GM12872 (cell line): ENCODE data around the gene TLCD3B.

Experiments used
- TF ChIP-seq, protein P1 (sequence below): IDR thresholded peaks from 3 replicates; pipeline ENCODE4 v1.5.1; 2011; ENCODE audit warnings: low read depth, mild to moderate bottlenecking, low read length, moderate library complexity; ENCODE audit not compliant: insufficient read depth

Gene TLCD3B

DNA sequence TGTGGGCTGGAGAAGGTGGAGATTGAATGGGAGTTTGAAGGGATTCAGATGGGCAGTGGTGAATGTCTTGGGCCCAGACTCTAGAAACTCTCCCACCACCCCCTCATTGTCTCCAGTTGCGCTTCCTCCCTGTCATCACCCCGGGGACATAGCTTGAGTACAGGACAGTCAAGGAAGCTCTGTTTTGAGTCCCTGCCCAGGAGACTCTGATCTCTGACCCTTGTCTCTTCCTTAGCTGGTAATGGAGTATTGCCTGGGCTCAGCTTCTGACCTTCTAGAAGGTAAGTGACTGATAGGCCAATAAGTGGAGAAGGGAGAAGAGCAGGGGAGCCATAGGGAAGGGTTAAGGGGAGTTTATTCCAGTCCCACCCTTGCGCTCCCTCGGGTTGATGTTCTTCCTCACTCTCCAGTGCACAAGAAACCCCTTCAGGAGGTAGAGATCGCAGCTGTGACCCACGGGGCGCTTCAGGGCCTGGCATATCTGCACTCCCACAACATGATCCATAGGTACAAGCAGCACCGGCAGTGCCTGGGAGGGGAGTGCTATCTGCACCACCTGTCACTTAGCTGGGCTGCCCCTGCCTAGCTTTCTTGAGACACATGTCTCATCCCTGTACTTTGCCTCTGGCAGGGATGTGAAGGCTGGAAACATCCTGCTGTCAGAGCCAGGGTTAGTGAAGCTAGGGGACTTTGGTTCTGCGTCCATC, 52.4 kb downstream of the TLCD3B start:
- TF ChIP-seq, protein P1, sequence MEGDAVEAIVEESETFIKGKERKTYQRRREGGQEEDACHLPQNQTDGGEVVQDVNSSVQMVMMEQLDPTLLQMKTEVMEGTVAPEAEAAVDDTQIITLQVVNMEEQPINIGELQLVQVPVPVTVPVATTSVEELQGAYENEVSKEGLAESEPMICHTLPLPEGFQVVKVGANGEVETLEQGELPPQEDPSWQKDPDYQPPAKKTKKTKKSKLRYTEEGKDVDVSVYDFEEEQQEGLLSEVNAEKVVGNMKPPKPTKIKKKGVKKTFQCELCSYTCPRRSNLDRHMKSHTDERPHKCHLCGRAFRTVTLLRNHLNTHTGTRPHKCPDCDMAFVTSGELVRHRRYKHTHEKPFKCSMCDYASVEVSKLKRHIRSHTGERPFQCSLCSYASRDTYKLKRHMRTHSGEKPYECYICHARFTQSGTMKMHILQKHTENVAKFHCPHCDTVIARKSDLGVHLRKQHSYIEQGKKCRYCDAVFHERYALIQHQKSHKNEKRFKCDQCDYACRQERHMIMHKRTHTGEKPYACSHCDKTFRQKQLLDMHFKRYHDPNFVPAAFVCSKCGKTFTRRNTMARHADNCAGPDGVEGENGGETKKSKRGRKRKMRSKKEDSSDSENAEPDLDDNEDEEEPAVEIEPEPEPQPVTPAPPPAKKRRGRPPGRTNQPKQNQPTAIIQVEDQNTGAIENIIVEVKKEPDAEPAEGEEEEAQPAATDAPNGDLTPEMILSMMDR: no peak

DNA sequence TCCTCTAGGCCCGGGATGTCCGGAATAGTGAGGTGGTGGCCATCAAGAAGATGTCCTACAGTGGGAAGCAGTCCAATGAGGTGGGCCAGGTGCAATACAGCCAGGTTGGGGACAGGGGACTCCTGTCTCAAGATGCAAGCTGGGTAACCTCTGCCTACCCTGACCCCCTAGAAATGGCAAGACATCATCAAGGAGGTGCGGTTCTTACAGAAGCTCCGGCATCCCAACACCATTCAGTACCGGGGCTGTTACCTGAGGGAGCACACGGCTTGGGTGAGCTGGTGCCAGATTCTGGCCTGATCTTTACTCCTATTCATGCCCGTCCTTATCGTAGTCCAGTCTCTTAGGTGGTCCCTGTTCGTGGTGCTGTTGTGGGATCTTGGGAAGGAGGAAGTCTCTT, 53.0 kb downstream of the TLCD3B start:
- TF ChIP-seq, protein P1: no peak

DNA sequence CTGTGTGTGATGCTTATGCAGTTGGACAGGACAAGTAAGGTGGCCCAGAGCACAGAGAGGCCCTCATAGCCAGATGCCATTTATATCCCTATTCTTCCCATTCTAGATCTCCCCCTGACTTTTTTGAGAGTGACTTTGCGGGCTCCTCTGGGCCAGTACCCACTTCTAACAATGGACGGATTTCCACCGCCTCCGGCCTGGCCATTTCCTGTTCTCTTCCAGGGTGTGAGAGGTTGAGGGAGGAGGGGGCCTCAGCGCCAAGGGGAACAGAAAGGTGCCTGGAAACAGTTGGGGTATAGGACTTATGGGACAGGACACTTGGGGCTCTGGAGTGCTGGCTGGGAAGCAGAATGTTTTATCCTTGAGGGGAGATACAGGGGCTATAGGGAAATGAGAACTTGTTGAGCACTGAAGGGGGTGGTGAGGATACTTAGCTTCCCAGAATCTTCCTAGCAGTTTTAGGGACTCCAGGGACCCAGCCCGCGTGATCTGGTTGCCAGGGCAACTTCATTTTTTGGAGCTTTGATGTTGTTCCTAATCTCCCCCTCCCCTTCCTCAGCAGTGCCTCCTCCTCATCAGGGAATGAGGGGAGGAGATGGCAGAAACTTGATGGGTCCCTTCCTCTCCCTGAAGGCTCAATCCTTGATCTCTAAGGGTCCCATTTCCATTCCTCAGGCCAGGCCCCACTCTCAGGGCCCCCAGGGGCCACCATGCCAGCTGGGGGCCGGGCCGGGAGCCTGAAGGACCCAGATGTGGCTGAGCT, 53.8 kb downstream of the TLCD3B start:
- TF ChIP-seq, protein P1: no peak

DNA sequence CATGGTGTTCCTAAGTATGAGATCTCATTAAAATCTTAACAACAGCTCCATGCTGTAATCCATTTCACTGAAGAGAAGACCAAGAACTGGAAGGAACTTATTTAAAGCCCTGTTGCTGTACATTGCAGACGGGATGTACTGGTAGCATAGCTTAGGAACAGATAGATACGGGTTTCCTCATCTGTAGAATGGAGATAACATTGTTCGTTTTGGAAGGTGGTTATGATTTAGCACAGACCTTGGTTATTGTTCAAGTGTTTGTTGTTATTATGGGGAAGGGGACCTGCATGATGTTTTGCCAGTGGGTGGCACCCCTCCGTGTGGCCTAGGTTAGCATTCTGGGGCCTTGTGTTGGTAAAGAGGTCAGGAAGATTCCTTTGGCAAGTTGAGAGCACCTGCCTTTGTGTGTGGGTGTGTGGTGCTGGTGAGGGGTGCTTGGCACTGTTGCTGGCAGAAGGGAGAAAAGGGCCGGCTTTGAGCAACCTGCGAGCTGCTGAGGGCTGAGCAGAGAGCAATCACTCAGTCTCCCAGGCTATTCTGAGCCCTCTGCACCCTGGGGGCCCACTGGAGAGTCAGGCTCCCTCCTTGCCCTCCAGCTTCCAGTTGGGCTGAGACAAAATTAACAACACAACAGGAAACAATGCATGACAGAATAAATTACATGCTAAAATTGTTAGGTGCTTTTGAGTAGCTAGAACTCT, 55.1 kb downstream of the TLCD3B start:
- TF ChIP-seq, protein P1: no peak

DNA sequence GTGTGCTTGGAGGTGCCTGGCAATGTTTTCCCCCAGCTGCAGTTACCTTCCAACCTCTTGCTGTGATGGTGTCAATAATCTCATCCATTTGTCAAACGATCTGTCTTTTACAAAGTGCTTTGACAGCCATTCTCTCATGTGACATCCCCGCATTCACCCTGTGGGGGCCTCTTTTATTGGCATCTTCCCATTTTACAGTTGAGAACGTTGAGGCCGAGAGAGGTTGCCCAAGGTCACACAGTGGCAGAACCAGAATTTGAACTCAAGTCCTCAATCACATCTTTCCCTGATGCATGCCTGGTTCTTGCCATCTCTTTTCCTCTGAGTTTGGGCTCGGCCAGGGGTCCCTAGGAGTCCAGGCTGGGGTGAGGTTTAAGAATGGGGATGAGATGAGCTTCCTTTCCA, 55.9 kb downstream of the TLCD3B start:
- TF ChIP-seq, protein P1: no peak
